OCI-LY1 (cell line): Measurements from ENCODE around the gene NRROS.

Experiments
- H2AFZ ChIP-seq: fragments of 200-600 bp; sonication (generic), shearing (Covaris generic); 2 replicates; pipeline ENCODE4 v1.6.0; 2014; ENCODE audit warnings: antibody characterized with exemption, mild to moderate bottlenecking, low read length
- H3F3A ChIP-seq: fragments of 200-600 bp; sonication (generic), shearing (Covaris generic); 2 replicates; pipeline ENCODE4 v1.6.0; 2014; ENCODE audit warnings: mild to moderate bottlenecking, antibody characterized with exemption, low read length, moderate library complexity; ENCODE audit not compliant: insufficient read depth
- H3K27ac ChIP-seq: fragments of 200-600 bp; sonication (generic); 2 replicates; pipeline ENCODE4 v1.5.1; 2014; ENCODE audit warnings: low read length, mixed run types, mild to moderate bottlenecking, low read depth; ENCODE audit not compliant: poor library complexity, severe bottlenecking
- H3K27me3 ChIP-seq: fragments of 200-600 bp; sonication (generic); 2 replicates; pipeline ENCODE4 v1.6.0; 2014; ENCODE audit warnings: antibody characterized with exemption, mild to moderate bottlenecking, low read length, moderate library complexity; ENCODE audit not compliant: insufficient read depth
- H3K36me3 ChIP-seq: fragments of 200-600 bp; sonication (generic); 2 replicates; pipeline ENCODE4 v1.6.1; 2014; ENCODE audit warnings: mild to moderate bottlenecking, antibody characterized with exemption, low read length, moderate library complexity, mixed read lengths; ENCODE audit not compliant: insufficient read depth
- H3K4me1 ChIP-seq: fragments of 200-600 bp; sonication (generic); 2 replicates; pipeline ENCODE4 v1.5.1; 2014; ENCODE audit warnings: mild to moderate bottlenecking, low read length, moderate library complexity; ENCODE audit not compliant: insufficient read depth, severe bottlenecking
- H3K4me2 ChIP-seq: fragments of 200-600 bp; sonication (generic), shearing (Covaris generic); 2 replicates; pipeline ENCODE4 v1.6.1; 2014; ENCODE audit warnings: low read length
- H3K4me3 ChIP-seq: fragments of 200-600 bp; sonication (generic); 2 replicates; pipeline ENCODE4 v1.5.1; 2014; ENCODE audit warnings: low read length, low read depth, mild to moderate bottlenecking, mixed read lengths; ENCODE audit not compliant: poor library complexity, severe bottlenecking
- H3K79me2 ChIP-seq: fragments of 200-600 bp; shearing (Covaris generic); 2 replicates; pipeline ENCODE4 v1.6.1; 2016; ENCODE audit warnings: mixed run types, low read length, mixed read lengths; ENCODE audit not compliant: insufficient read depth
- H3K9ac ChIP-seq: fragments of 200-600 bp; sonication (generic), shearing (Covaris generic); 2 replicates; pipeline ENCODE4 v1.6.1; 2014; ENCODE audit warnings: mild to moderate bottlenecking, low read length, mixed read lengths
- H3K9me2 ChIP-seq: fragments of 200-600 bp; sonication (generic), shearing (Covaris generic); 2 replicates; pipeline ENCODE4 v1.6.1; 2014; ENCODE audit warnings: low read depth, mild to moderate bottlenecking, low read length, mixed read lengths
- H3K9me3 ChIP-seq: fragments of 200-600 bp; shearing (Covaris generic); 2 replicates; pipeline ENCODE4 v1.6.1; 2014; ENCODE audit warnings: low read length, mixed read lengths
- H4K20me1 ChIP-seq: fragments of 200-600 bp; sonication (generic), shearing (Covaris generic); 2 replicates; pipeline ENCODE4 v1.6.0; 2016; ENCODE audit warnings: mild to moderate bottlenecking, low read length; ENCODE audit not compliant: insufficient read depth
- CTCF ChIP-seq: fragments of 200-600 bp; sonication (generic), shearing (Covaris generic); IDR thresholded peaks from 2 replicates; pipeline ENCODE4 v1.5.1; 2017; ENCODE audit warnings: mild to moderate bottlenecking, antibody characterized with exemption, low read length, moderate library complexity, mixed read lengths
- EZH2 ChIP-seq: fragments of 200-600 bp; sonication (generic), shearing (Covaris generic); IDR thresholded peaks from 2 replicates; pipeline ENCODE4 v1.8.0; 2017; ENCODE audit warnings: borderline replicate concordance, mixed run types, mild to moderate bottlenecking, antibody characterized with exemption, low read length, moderate library complexity, mixed read lengths

The NRROS gene

GRCh38 chr3:196661400-196661799 lies 21.9 kb downstream of the NRROS start:
- Histone ChIP-seq H3K27ac (no peak overlapping the region), H3K9me2 (no peaks in the 10 kb centered on the region), H3K9ac (no peak overlapping the region), H2AFZ (no peak overlapping the region), H3K36me3 (no peaks in the 10 kb centered on the region), H3F3A (no peaks in the 10 kb centered on the region), H3K79me2 (no peaks in the 10 kb centered on the region), H4K20me1 (no peaks in the 10 kb centered on the region), H3K9me3 (no peaks in the 10 kb centered on the region), H3K4me2 (no peak overlapping the region), H3K4me3 (no peak overlapping the region), H3K4me1 (no peaks in the 10 kb centered on the region), H3K27me3 (peaks cover 18% of the 10 kb centered on the region)
- TF ChIP-seq EZH2 (no peak), CTCF (no peak)

GRCh38 chr3:196662033-196662432 lies 22.5 kb downstream of the NRROS start:
- no peaks in the 10 kb centered on the region for H3K9me3 ChIP-seq
- H3K4me1 ChIP-seq = no peaks in the 10 kb centered on the region
- H2AFZ ChIP-seq = no peak overlapping the region
- no peaks in the 10 kb centered on the region for H4K20me1 ChIP-seq
- no peak overlapping the region for H3K9ac ChIP-seq
- H3K79me2 ChIP-seq = no peaks in the 10 kb centered on the region
- H3K27me3 ChIP-seq = peaks cover 18% of the 10 kb centered on the region
- H3K27ac ChIP-seq = no peak overlapping the region
- no peak for TF ChIP-seq EZH2
- no peak for TF ChIP-seq CTCF
- no peak overlapping the region for H3K4me2 ChIP-seq
- no peaks in the 10 kb centered on the region for H3K36me3 ChIP-seq
- H3K9me2 ChIP-seq = no peaks in the 10 kb centered on the region
- no peaks in the 10 kb centered on the region for H3F3A ChIP-seq
- no peak overlapping the region for H3K4me3 ChIP-seq

GRCh38 chr3:196662711-196663571 lies 23.4 kb downstream of the NRROS start:
- no peak overlapping the region for H3K4me3 ChIP-seq
- H3K4me1 ChIP-seq = no peaks in the 10 kb centered on the region
- no peak for TF ChIP-seq CTCF
- TF ChIP-seq EZH2 = no peak

More at GRCh38 chr3:196662711-196663571, 23.4 kb downstream of the NRROS start:
- H3K9me2 ChIP-seq = no peaks in the 10 kb centered on the region
- no peaks in the 10 kb centered on the region for H3K36me3 ChIP-seq
- H3K9me3 ChIP-seq = no peaks in the 10 kb centered on the region
- H3K27ac ChIP-seq = no peak overlapping the region
- H3K27me3 ChIP-seq = peaks cover 18% of the 10 kb centered on the region
- H2AFZ ChIP-seq = no peak overlapping the region
- no peak overlapping the region for H3K4me2 ChIP-seq
- H3F3A ChIP-seq = no peaks in the 10 kb centered on the region
- H3K79me2 ChIP-seq = no peaks in the 10 kb centered on the region
- no peak overlapping the region for H3K9ac ChIP-seq
- no peaks in the 10 kb centered on the region for H4K20me1 ChIP-seq
